Body of pancreas (tissue), 4 donors: ENCODE data around the gene CYSRT1.

Experiments
- POLR2A ChIP-seq, 3 donors: fragments of 450-650 bp; IDR thresholded peaks; one replicate each; pipeline ENCODE4 v1.6.1; 2016; ENCODE audit warnings: antibody characterized with exemption in 3 of 3, mild to moderate bottlenecking in 2 of 3
- TF ChIP-seq, protein P1 (sequence below), 7 experiments: fragments of 450-650 bp in 4 of 7; fragments of 200-600 bp in 3 of 7; sonication (generic) in 3 of 7; IDR thresholded peaks; one replicate each; pipeline ENCODE4 v1.5.1; 2016 to 2019; ENCODE audit warnings: antibody characterized with exemption in 7 of 7

GRCh38 chr9:137191245-137191644, 33.7 kb upstream of the CYSRT1 start:
- no peak for TF ChIP-seq POLR2A (IDR thresholded peaks at IDR 0.05)
- TF ChIP-seq, protein P1, sequence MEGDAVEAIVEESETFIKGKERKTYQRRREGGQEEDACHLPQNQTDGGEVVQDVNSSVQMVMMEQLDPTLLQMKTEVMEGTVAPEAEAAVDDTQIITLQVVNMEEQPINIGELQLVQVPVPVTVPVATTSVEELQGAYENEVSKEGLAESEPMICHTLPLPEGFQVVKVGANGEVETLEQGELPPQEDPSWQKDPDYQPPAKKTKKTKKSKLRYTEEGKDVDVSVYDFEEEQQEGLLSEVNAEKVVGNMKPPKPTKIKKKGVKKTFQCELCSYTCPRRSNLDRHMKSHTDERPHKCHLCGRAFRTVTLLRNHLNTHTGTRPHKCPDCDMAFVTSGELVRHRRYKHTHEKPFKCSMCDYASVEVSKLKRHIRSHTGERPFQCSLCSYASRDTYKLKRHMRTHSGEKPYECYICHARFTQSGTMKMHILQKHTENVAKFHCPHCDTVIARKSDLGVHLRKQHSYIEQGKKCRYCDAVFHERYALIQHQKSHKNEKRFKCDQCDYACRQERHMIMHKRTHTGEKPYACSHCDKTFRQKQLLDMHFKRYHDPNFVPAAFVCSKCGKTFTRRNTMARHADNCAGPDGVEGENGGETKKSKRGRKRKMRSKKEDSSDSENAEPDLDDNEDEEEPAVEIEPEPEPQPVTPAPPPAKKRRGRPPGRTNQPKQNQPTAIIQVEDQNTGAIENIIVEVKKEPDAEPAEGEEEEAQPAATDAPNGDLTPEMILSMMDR (IDR thresholded peaks at IDR 0.05): no peak
